Tibial nerve (tissue), 4 donors: ENCODE results near the gene POMGNT2.

Experiments
- EP300 ChIP-seq, 2 donors: sonication (generic); formaldehyde crosslinking; IDR thresholded peaks; one replicate each; pipeline ENCODE4 v1.6.1; 2017; ENCODE audit warnings: antibody characterized with exemption in 2 of 2, mild to moderate bottlenecking in 1 of 2
- TF ChIP-seq, protein P1 (sequence below), 5 experiments: fragments of 200-600 bp in 3 of 5; fragments of 450-650 bp in 2 of 5; sonication (generic) in 3 of 5; IDR thresholded peaks; one replicate each; pipeline ENCODE4 v1.5.1; 2016 to 2019; ENCODE audit warnings: antibody characterized with exemption in 5 of 5, mild to moderate bottlenecking in 3 of 5, moderate library complexity in 2 of 5

DNA sequence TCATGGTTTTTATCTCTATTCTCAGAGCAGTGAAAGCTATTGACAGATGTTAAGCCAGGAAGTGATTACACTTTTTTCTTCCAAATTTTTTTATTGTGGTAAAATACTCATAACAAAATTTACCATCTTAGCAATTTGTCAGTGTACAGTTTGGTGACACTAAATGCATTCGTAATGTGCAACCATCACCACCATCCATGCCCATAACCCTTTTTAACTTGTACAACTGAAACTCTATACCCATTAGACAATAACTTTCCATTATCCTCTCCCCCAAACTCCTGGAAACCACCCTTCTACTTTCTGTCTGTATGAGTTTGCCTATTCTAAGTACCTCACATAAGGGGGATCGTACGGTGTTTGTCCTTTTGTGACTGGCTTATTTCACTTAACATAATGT, 15.1 kb upstream of the POMGNT2 start:
- TF ChIP-seq EP300 (IDR thresholded peaks at IDR 0.05), result no peak
- TF ChIP-seq, protein P1, sequence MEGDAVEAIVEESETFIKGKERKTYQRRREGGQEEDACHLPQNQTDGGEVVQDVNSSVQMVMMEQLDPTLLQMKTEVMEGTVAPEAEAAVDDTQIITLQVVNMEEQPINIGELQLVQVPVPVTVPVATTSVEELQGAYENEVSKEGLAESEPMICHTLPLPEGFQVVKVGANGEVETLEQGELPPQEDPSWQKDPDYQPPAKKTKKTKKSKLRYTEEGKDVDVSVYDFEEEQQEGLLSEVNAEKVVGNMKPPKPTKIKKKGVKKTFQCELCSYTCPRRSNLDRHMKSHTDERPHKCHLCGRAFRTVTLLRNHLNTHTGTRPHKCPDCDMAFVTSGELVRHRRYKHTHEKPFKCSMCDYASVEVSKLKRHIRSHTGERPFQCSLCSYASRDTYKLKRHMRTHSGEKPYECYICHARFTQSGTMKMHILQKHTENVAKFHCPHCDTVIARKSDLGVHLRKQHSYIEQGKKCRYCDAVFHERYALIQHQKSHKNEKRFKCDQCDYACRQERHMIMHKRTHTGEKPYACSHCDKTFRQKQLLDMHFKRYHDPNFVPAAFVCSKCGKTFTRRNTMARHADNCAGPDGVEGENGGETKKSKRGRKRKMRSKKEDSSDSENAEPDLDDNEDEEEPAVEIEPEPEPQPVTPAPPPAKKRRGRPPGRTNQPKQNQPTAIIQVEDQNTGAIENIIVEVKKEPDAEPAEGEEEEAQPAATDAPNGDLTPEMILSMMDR (IDR thresholded peaks at IDR 0.05), result no peak
